ENCODE data around the gene SLC22A4.

- TF ChIP-seq, protein P1, sequence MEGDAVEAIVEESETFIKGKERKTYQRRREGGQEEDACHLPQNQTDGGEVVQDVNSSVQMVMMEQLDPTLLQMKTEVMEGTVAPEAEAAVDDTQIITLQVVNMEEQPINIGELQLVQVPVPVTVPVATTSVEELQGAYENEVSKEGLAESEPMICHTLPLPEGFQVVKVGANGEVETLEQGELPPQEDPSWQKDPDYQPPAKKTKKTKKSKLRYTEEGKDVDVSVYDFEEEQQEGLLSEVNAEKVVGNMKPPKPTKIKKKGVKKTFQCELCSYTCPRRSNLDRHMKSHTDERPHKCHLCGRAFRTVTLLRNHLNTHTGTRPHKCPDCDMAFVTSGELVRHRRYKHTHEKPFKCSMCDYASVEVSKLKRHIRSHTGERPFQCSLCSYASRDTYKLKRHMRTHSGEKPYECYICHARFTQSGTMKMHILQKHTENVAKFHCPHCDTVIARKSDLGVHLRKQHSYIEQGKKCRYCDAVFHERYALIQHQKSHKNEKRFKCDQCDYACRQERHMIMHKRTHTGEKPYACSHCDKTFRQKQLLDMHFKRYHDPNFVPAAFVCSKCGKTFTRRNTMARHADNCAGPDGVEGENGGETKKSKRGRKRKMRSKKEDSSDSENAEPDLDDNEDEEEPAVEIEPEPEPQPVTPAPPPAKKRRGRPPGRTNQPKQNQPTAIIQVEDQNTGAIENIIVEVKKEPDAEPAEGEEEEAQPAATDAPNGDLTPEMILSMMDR (IDR thresholded peaks at IDR 0.05; ENCODE audit: low read length), result no peak
- TF ChIP-seq EZH2 (optimal IDR thresholded peaks at IDR 0.05; ENCODE audit: low read depth, low read length), result no peak
Observed at GRCh38 chr5:132353486-132353995, 59.3 kb downstream of the SLC22A4 start.

Measured in MM.1S (cell line).